Keratinocyte (primary cell): ENCODE data around the gene ZDHHC4. TPM values are rescaled to one million over a fixed set of nuclear protein-coding genes. Genes with fewer than 3 reads are reported as not detected.
"Not testable (repeated sequence)": the region's sequence is repeated elsewhere in the genome, so short reads cannot be mapped to it uniquely, and the experiment has no call there.

Experiments
- DNase-seq: peaks from one replicate; pipeline ENCODE4 v3.0.0-alpha.2; 2011; ENCODE audit warnings: low read depth, missing footprints, low spot score
- FAIRE-seq: peaks from 2 replicates; lab custom pipeline; 2011; peaks lifted over from hg19 to GRCh38; lab: Jason Lieb, UNC
- H2AFZ ChIP-seq: 2 replicates; pipeline ENCODE4 v1.6.0; 2012; ENCODE audit warnings: low read length, control low read depth, inconsistent platforms; ENCODE audit not compliant: control insufficient read depth
- H3K27ac ChIP-seq: 2 replicates; pipeline ENCODE4 v1.5.1; 2011; ENCODE audit warnings: low read length; ENCODE audit not compliant: control insufficient read depth, insufficient read depth
- H3K27me3 ChIP-seq: 3 replicates; pipeline ENCODE4 v1.6.0; 2011; ENCODE audit warnings: low read length; ENCODE audit not compliant: control insufficient read depth, insufficient read depth; ENCODE audit errors: extremely low read depth
- H3K36me3 ChIP-seq, 2 experiments: 2 replicates in 1 of 2; 3 replicates in 1 of 2; pipeline ENCODE4 v1.5.1; 2011; ENCODE audit warnings: low read length in 2 of 2, mild to moderate bottlenecking in 1 of 2; ENCODE audit not compliant: control insufficient read depth in 2 of 2, insufficient read depth in 2 of 2; ENCODE audit errors: extremely low read depth in 1 of 2
- H3K4me1 ChIP-seq: 3 replicates; pipeline ENCODE4 v1.5.1; 2011; ENCODE audit warnings: low read length; ENCODE audit not compliant: control insufficient read depth, insufficient read depth; ENCODE audit errors: extremely low read depth
- H3K4me2 ChIP-seq: 3 replicates; pipeline ENCODE4 v1.6.0; 2011; ENCODE audit warnings: low read depth, low read length; ENCODE audit not compliant: control insufficient read depth, insufficient read depth; ENCODE audit errors: extremely low read depth
- H3K4me3 ChIP-seq, 3 experiments: fragments of 200-600 bp in 1 of 3; sonication (generic) in 1 of 3; 2 replicates in 2 of 3; 3 replicates in 1 of 3; pipeline ENCODE4 v1.5.1; 2011 to 2016; ENCODE audit warnings: low read length in 3 of 3, mild to moderate bottlenecking in 3 of 3, control low read depth in 2 of 3, inconsistent platforms in 1 of 3, low read depth in 1 of 3, mixed read lengths in 1 of 3, mixed run types in 1 of 3, moderate library complexity in 1 of 3; ENCODE audit not compliant: control insufficient read depth in 2 of 3, insufficient read depth in 2 of 3; ENCODE audit errors: extremely low read depth in 1 of 3
- H3K79me2 ChIP-seq: 2 replicates; pipeline ENCODE4 v1.6.0; 2012; ENCODE audit warnings: low read length; ENCODE audit not compliant: control insufficient read depth, insufficient read depth
- H3K9ac ChIP-seq: 3 replicates; pipeline ENCODE4 v1.6.0; 2011; ENCODE audit warnings: low read length; ENCODE audit not compliant: control insufficient read depth, insufficient read depth; ENCODE audit errors: extremely low read depth
- H3K9me1 ChIP-seq: 3 replicates; pipeline ENCODE4 v1.6.0; 2011; ENCODE audit warnings: low read length; ENCODE audit not compliant: control insufficient read depth, insufficient read depth; ENCODE audit errors: extremely low read depth
- H3K9me3 ChIP-seq: 2 replicates; pipeline ENCODE4 v1.5.1; 2012; ENCODE audit warnings: low read depth, low read length; ENCODE audit not compliant: control insufficient read depth
- H4K20me1 ChIP-seq: 3 replicates; pipeline ENCODE4 v1.6.0; 2011; ENCODE audit warnings: low read length; ENCODE audit not compliant: control insufficient read depth, insufficient read depth; ENCODE audit errors: extremely low read depth
- CTCF ChIP-seq, 3 experiments: IDR thresholded peaks in 1 of 3; conservative IDR thresholded peaks in 1 of 3; optimal IDR thresholded peaks in 1 of 3; 2 replicates in 2 of 3; 3 replicates in 1 of 3; pipeline versions ENCODE3 to v1.5.1; 2011; ENCODE audit warnings: low read length in 3 of 3, mild to moderate bottlenecking in 3 of 3, moderate library complexity in 2 of 3, control low read depth in 1 of 3, inconsistent platforms in 1 of 3; ENCODE audit not compliant: insufficient read depth in 2 of 3; ENCODE audit errors: extremely low read depth in 1 of 3
- EZH2 ChIP-seq: IDR thresholded peaks from one replicate; pipeline ENCODE4 v1.6.1; 2012; ENCODE audit warnings: inconsistent platforms, mild to moderate bottlenecking, low read length, moderate library complexity
- dilution Hi-C: fragments of 300-500 bp; cut with MboI; formaldehyde crosslinking; loops from one replicate; pipeline ENCODE4 v1.7.0; 2020; ENCODE audit warnings: low sequenced_read_pairs; ENCODE audit not compliant: extremely low pct_ligation_motif_present
- polyA plus RNA-seq, 5 experiments: library from polyadenylated mRNA; depleted of rRNA in 3 of 5; stranded (reverse) in 3 of 5; stranded (forward) in 1 of 5; unstranded in 1 of 5; fragments of >200 nt; gene quantifications; 1 replicate in 1 of 5; 2 replicates in 3 of 5; 3 replicates in 1 of 5; pipeline versions ENCODE4 v1.2.1 to v1.2.3, GENCODE V29; 2011 to 2012; ENCODE audit warnings: missing spikeins in 2 of 5, low read depth in 1 of 5, low replicate concordance in 1 of 5

Gene ZDHHC4
- polyA plus RNA-seq, 1 donor (not counting 4 experiments of a cell fraction or from before 2014, with no cell fraction given), result 50.7 TPM

GRCh38 chr7:6578114-6579084 lies 1.1 kb downstream of the ZDHHC4 start:
- TF ChIP-seq CTCF (optimal IDR thresholded peaks at IDR 0.05 in 1 of 3, IDR thresholded peaks at IDR 0.05 in 1 of 3, conservative IDR thresholded peaks at IDR 0.05 in 1 of 3; ENCODE audit: extremely low read depth in 1 of 3, insufficient read depth in 2 of 3, low read length in 3 of 3) (no peak), EZH2 (no peak)
- H2AFZ ChIP-seq, result no peak overlapping the region
- H3K9me1 ChIP-seq, result no peaks in the 10 kb centered on the region
- peak overlapping the region in 2 of 3 experiments; percentile 73 to 76 for H3K4me3 ChIP-seq
- H3K27ac ChIP-seq, result no peak overlapping the region
- H4K20me1 ChIP-seq, result no peaks in the 10 kb centered on the region
- FAIRE-seq, result no peak
- dilution Hi-C loops, result no loop called here
- H3K9ac ChIP-seq, result no peak overlapping the region
- H3K27me3 ChIP-seq, result no peaks in the 10 kb centered on the region
- no peak for DNase-seq
- peaks cover 2 to 6% of the 10 kb centered on the region in 2 experiments for H3K36me3 ChIP-seq
- H3K9me3 ChIP-seq, result no peaks in the 10 kb centered on the region
- H3K4me2 ChIP-seq, result peak overlapping the region; percentile 64
- H3K79me2 ChIP-seq, result no peaks in the 10 kb centered on the region
- H3K4me1 ChIP-seq, result no peaks in the 10 kb centered on the region

- no peak for TF ChIP-seq EZH2
- TF ChIP-seq CTCF (optimal IDR thresholded peaks at IDR 0.05 in 1 of 3, IDR thresholded peaks at IDR 0.05 in 1 of 3, conservative IDR thresholded peaks at IDR 0.05 in 1 of 3; ENCODE audit: extremely low read depth in 1 of 3, insufficient read depth in 2 of 3, low read length in 3 of 3), result peak; percentile 11 to 25 (median 17)
- DNase-seq (no peak), FAIRE-seq (no peak)
- H2AFZ ChIP-seq, result no peak overlapping the region
- no peak overlapping the region for H3K4me2 ChIP-seq
- dilution Hi-C loops, result no loop called here
- H3K79me2 ChIP-seq, result no peaks in the 10 kb centered on the region
- H3K9ac ChIP-seq, result no peak overlapping the region
- peaks cover 3 to 10% of the 10 kb centered on the region in 2 experiments for H3K36me3 ChIP-seq
- H3K9me1 ChIP-seq, result no peaks in the 10 kb centered on the region
- H3K27ac ChIP-seq, result no peak overlapping the region
- H3K4me3 ChIP-seq, result no peak overlapping the region
- H3K27me3 ChIP-seq, result no peaks in the 10 kb centered on the region
- no peaks in the 10 kb centered on the region for H4K20me1 ChIP-seq
- H3K9me3 ChIP-seq, result no peaks in the 10 kb centered on the region
- H3K4me1 ChIP-seq, result no peaks in the 10 kb centered on the region
These were observed 2.2 kb downstream of the ZDHHC4 start for GRCh38 chr7:6579446-6579845.

GRCh38 chr7:6585746-6586432 lies 8.6 kb downstream of the ZDHHC4 start:
- dilution Hi-C loops, result not testable (repeated sequence)

More at GRCh38 chr7:6585746-6586432, 8.6 kb downstream of the ZDHHC4 start:
- H3K36me3 ChIP-seq, result peaks cover 8 to 15% of the 10 kb centered on the region in 2 experiments
- H3K4me1 ChIP-seq, H3K9me1 ChIP-seq, DNase-seq, H3K27me3 ChIP-seq, H3K9me3 ChIP-seq, H3K4me3 ChIP-seq, H3K9ac ChIP-seq, H3K4me2 ChIP-seq, H3K79me2 ChIP-seq, H2AFZ ChIP-seq, H3K27ac ChIP-seq, FAIRE-seq, H4K20me1 ChIP-seq: not testable (repeated sequence)
